GM04503 (cell line): ENCODE measurements around the gene OR52N4.
"Not testable (repeated sequence)": the region's sequence is repeated elsewhere in the genome, so short reads cannot be mapped to it uniquely, and the experiment has no call there.

Source experiments
- DNase-seq: peaks from one replicate; pipeline ENCODE4 v3.0.0-alpha.2; 2012; ENCODE audit warnings: low read depth

OR52N4 gene

GRCh38 chr11:5753943-5754342, at the start of gene OR52N4:
Gene OR52N4, plus strand, starts transcription at chr11:5754243. Its CDS starts 498 bp downstream, at chr11:5754741.
- DNase-seq = no peak

- no peak for DNase-seq
Observed at GRCh38 chr11:5705688-5706087, 48.4 kb upstream of the OR52N4 start.

DNA sequence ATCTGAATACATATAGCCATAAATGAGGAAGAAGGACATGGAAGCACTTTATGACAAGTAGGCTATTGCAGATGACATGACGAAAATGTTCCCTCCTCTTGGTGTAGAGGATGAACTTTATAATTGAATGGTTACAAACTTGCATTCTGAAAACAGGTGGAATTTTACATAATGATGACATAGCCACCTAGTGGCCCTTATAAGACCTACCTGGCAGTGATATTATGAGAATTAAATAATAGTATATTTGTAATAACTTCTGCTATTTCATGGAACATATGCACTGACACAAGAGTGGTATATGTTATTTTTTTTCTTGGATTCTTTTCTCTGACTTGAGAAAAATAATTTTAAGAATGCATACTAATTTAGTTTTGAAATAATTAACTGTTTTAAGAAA, 41.5 kb upstream of the OR52N4 start:
- no peak for DNase-seq

DNA sequence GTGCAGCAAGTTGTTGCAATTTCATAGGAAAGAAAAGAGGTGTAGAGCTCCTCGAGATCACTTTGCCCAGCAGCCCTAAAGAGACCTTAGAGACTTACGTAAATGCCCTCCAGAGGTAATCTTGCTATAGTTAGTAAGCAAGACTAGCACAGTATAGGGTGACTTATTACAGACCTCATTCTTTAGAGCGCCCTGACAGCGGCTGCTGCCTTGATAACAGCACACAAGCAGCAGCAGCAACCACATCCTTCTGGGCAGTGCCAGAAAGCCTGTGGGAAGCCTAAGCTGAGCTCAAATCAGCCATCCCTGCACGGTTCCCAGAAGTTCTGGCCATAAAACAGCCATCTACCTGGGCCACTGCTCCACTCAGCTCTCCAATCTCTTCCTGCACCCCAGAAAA, 40.3 kb upstream of the OR52N4 start:
- no peak for DNase-seq

DNA sequence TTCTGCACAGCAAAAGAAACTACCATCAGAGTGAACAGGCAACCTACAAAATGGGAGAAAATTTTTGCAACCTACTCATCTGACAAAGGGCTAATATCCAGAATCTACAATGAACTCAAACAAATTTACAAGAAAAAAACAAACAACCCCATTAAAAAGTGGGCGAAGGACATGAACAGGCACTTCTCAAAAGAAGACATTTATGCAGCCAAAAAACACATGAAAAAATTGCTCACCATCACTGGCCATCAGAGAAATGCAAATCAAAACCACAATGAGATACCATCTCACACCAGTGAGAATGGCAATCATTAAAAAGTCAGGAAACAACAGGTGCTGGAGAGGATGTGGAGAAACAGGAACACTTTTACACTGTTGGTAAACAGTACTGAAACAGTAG, 37.5 kb upstream of the OR52N4 start:
- not testable (repeated sequence) for DNase-seq

GRCh38 chr11:5719703-5720495, 34.1 kb upstream of the OR52N4 start:
- peak; percentile 8 for DNase-seq

DNA sequence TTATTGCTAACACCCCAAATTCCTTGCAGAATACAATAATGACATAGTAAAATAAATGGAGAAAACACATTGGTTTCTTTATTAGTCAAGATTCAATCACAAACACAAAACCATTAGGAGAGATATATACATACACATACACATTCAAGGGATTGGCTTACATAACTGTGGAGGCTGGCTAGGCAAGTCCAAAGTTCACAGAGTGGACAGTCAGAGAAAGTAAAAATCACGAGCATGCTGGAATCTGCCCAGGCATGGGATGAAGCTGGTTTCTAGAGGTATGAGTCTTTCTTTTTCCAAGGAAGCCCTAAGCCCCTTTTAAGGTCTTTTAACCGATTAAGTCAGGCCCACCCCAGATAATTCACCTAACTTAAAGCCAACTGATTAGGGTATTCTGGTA, 31.4 kb upstream of the OR52N4 start:
- no peak for DNase-seq

- DNase-seq = no peak
Observed at GRCh38 chr11:5726351-5726750, 27.7 kb upstream of the OR52N4 start.

- DNase-seq = no peak
Observed at GRCh38 chr11:5727691-5728090, 26.4 kb upstream of the OR52N4 start.

DNA sequence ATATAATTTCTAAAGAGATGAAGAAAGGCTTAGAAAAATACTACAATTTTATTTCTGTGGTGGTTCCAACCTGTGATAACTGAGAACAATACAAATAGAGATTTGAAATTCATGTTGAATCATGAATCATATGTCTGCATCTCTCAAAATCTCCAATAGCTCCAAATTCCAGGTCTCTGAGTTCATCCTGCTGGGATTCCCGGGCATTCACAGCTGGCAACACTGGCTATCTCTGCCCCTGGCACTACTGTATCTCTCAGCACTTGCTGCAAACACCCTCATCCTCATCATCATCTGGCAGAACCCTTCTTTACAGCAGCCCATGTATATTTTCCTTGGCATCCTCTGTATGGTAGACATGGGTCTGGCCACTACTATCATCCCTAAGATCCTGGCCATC, 17.6 kb upstream of the OR52N4 start, which contains the start of gene OR56B1:
Gene OR56B1 (plus strand): TSS at position 53 of the 400 bp plus-strand sequence. CDS start 69 bp downstream, at position 122.
- DNase-seq = no peak

- DNase-seq = peak; percentile 3
Observed at GRCh38 chr11:5737091-5737490, 17.0 kb upstream of the OR52N4 start.

- no peak for DNase-seq
Observed at GRCh38 chr11:5737670-5738392, 16.2 kb upstream of the OR52N4 start.

DNA sequence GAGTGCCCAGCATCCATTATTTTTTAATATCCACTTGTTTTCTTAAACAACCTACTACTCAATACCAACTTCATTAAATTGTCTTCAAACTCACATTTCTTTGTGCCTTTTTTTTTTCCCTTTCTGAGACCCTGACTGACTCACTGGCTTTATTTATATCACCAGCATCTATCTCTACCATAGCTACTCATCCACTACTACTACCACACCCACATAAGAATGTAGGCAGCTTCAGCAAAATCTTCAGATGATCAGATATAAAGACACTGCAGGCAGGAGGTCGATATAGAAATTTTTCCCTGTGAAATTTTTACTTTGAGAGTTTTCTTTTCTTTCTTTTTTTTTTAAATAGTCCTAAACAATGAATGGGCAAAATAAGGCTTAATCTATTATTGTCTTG, 15.6 kb upstream of the OR52N4 start:
- DNase-seq = no peak

DNA sequence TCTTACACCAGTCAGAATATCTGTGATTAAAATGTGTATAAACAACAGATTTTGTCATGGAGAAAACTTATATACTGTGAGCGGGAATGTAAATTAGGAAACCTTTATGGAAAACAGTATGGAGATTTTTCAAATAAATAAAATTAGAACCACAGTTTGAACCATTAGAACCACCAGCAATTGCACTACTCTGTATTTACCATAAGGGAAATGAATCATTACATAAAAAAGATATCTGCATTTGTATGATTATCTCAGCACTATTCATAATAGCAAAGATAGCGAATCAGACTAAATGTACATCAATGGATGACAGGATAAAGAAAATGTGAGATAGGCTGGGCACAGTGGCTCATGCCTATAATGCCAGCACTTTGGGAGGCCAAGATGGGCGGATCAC, 7.4 kb upstream of the OR52N4 start:
- no peak for DNase-seq

DNA sequence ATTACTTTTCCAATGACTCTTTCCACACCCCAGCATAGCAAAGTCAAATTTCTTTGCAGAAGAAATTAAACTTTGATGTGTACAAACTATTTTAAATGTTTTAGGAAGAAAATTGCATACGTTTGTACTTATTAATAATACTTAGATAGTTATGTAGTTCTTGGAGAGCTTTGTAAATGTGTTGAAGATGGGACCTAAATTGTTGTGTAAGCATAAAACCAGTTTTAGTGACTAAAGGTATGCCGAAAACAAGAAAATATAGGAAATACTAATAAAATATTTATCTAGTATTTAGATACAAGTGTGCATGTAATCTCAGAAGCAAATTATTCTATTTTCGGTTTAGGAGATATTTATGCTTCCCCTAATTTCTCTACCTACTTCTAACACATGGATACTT, 4.2 kb upstream of the OR52N4 start:
- DNase-seq = no peak

- DNase-seq = no peak
Observed at GRCh38 chr11:5767056-5767455, 13.0 kb downstream of the OR52N4 start.

GRCh38 chr11:5783255-5783654, 29.2 kb downstream of the OR52N4 start, which contains the start of gene OR52N5:
Gene OR52N5, minus strand, starts transcription at chr11:5783355. Its CDS starts 4,721 bp downstream, at chr11:5778634.
- no peak for DNase-seq

GRCh38 chr11:5791165-5791564, 37.1 kb downstream of the OR52N4 start, which contains the start of gene OR52N1:
Gene OR52N1, minus strand, starts transcription at chr11:5791265. Its CDS starts 2,449 bp downstream, at chr11:5788816.
- DNase-seq = no peak

- no peak for DNase-seq
Observed at GRCh38 chr11:5796541-5796940, 42.5 kb downstream of the OR52N4 start.

- DNase-seq = no peak
Observed at GRCh38 chr11:5803982-5804381, 49.9 kb downstream of the OR52N4 start.
